OCI-LY1 (cell line): ENCODE measurements around the gene FAM24B.

Experiments used
- H2AFZ ChIP-seq: fragments of 200-600 bp; sonication (generic), shearing (Covaris generic); 2 replicates; pipeline ENCODE4 v1.6.0; 2014; ENCODE audit warnings: antibody characterized with exemption, mild to moderate bottlenecking, low read length
- H3F3A ChIP-seq: fragments of 200-600 bp; sonication (generic), shearing (Covaris generic); 2 replicates; pipeline ENCODE4 v1.6.0; 2014; ENCODE audit warnings: mild to moderate bottlenecking, antibody characterized with exemption, low read length, moderate library complexity; ENCODE audit not compliant: insufficient read depth
- H3K27ac ChIP-seq: fragments of 200-600 bp; sonication (generic); 2 replicates; pipeline ENCODE4 v1.5.1; 2014; ENCODE audit warnings: low read length, mixed run types, mild to moderate bottlenecking, low read depth; ENCODE audit not compliant: poor library complexity, severe bottlenecking
- H3K27me3 ChIP-seq: fragments of 200-600 bp; sonication (generic); 2 replicates; pipeline ENCODE4 v1.6.0; 2014; ENCODE audit warnings: antibody characterized with exemption, mild to moderate bottlenecking, low read length, moderate library complexity; ENCODE audit not compliant: insufficient read depth
- H3K36me3 ChIP-seq: fragments of 200-600 bp; sonication (generic); 2 replicates; pipeline ENCODE4 v1.6.1; 2014; ENCODE audit warnings: mild to moderate bottlenecking, antibody characterized with exemption, low read length, moderate library complexity, mixed read lengths; ENCODE audit not compliant: insufficient read depth
- H3K4me1 ChIP-seq: fragments of 200-600 bp; sonication (generic); 2 replicates; pipeline ENCODE4 v1.5.1; 2014; ENCODE audit warnings: mild to moderate bottlenecking, low read length, moderate library complexity; ENCODE audit not compliant: insufficient read depth, severe bottlenecking
- H3K4me2 ChIP-seq: fragments of 200-600 bp; sonication (generic), shearing (Covaris generic); 2 replicates; pipeline ENCODE4 v1.6.1; 2014; ENCODE audit warnings: low read length
- H3K4me3 ChIP-seq: fragments of 200-600 bp; sonication (generic); 2 replicates; pipeline ENCODE4 v1.5.1; 2014; ENCODE audit warnings: low read length, low read depth, mild to moderate bottlenecking, mixed read lengths; ENCODE audit not compliant: poor library complexity, severe bottlenecking
- H3K79me2 ChIP-seq: fragments of 200-600 bp; shearing (Covaris generic); 2 replicates; pipeline ENCODE4 v1.6.1; 2016; ENCODE audit warnings: mixed run types, low read length, mixed read lengths; ENCODE audit not compliant: insufficient read depth
- H3K9ac ChIP-seq: fragments of 200-600 bp; sonication (generic), shearing (Covaris generic); 2 replicates; pipeline ENCODE4 v1.6.1; 2014; ENCODE audit warnings: mild to moderate bottlenecking, low read length, mixed read lengths
- H3K9me2 ChIP-seq: fragments of 200-600 bp; sonication (generic), shearing (Covaris generic); 2 replicates; pipeline ENCODE4 v1.6.1; 2014; ENCODE audit warnings: low read depth, mild to moderate bottlenecking, low read length, mixed read lengths
- H3K9me3 ChIP-seq: fragments of 200-600 bp; shearing (Covaris generic); 2 replicates; pipeline ENCODE4 v1.6.1; 2014; ENCODE audit warnings: low read length, mixed read lengths
- H4K20me1 ChIP-seq: fragments of 200-600 bp; sonication (generic), shearing (Covaris generic); 2 replicates; pipeline ENCODE4 v1.6.0; 2016; ENCODE audit warnings: mild to moderate bottlenecking, low read length; ENCODE audit not compliant: insufficient read depth
- EZH2 ChIP-seq: fragments of 200-600 bp; sonication (generic), shearing (Covaris generic); IDR thresholded peaks from 2 replicates; pipeline ENCODE4 v1.8.0; 2017; ENCODE audit warnings: borderline replicate concordance, mixed run types, mild to moderate bottlenecking, antibody characterized with exemption, low read length, moderate library complexity, mixed read lengths
- TF ChIP-seq, protein P1 (sequence below): fragments of 200-600 bp; sonication (generic), shearing (Covaris generic); IDR thresholded peaks from 2 replicates; pipeline ENCODE4 v1.5.1; 2017; ENCODE audit warnings: mild to moderate bottlenecking, antibody characterized with exemption, low read length, moderate library complexity, mixed read lengths

FAM24B gene, protein sequence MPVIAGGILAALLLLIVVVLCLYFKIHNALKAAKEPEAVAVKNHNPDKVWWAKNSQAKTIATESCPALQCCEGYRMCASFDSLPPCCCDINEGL

DNA sequence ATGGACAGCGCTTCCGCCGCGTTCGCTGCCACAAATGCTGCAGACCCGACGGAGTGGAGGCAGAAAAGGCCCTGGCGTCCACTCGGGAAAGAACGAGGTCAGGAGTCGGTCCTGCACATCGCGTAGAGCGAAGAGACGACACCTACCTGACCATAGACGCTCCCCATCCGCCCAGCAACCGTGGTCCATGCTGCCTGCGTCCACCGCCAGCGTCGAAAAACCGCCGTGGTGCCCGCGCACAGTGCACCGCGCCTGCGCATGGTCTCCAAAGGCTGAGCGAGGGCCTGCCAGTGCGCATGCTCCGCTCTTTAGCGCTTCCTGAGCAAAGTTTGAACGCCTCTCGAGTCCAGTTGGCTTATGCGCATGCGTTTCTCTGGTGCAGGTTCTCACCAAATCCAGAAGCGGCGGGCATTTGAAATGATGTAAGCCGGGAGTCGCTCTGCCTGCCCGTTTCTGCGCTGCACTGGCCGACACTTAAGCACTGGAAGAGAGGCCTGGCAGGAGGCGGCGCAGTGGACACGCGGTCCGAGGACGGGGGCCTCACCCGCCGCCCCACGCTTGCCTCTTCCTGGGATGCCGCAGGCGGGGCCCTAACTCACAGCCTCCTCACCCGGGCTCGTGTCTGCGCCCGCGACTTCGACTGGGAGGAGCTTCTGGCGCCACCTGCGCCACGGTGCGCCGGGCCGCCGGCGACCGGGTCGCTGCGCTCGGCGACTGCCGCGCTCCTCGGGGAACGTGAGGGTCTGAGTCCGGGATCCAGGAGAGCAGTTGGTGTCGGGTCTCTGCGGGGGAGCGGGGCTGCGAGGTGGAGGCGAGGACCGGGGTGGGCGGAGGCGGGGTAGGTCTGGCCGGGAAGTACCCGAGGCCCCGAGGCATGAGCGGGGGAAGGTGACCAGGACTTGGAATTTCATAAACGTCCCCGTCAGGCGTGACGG is at the start of gene FAM24B:
TSS of gene FAM24B (minus strand) at position 243 of the 935 bp plus-strand sequence. CDS start 29,066 bp downstream, outside the sequence.
- no peaks in the 10 kb centered on the region for H3K27me3 ChIP-seq
- peak within 1 kb of the TSS; percentile 74 for H3K9ac ChIP-seq
- no peaks in the 10 kb centered on the region for H3K9me3 ChIP-seq
- peaks cover 34% of the 10 kb centered on the region for H3K79me2 ChIP-seq
- no peaks in the 10 kb centered on the region for H4K20me1 ChIP-seq
- peak within 1 kb of the TSS; percentile 83 for H3K4me3 ChIP-seq
- H3K9me2 ChIP-seq: no peaks in the 10 kb centered on the region
- H3K36me3 ChIP-seq: peaks cover 26% of the 10 kb centered on the region
- H2AFZ ChIP-seq: no peak within 1 kb of the TSS
- H3K4me2 ChIP-seq: peak within 1 kb of the TSS; percentile 77
- no peaks in the 10 kb centered on the region for H3F3A ChIP-seq
- TF ChIP-seq, protein P1, sequence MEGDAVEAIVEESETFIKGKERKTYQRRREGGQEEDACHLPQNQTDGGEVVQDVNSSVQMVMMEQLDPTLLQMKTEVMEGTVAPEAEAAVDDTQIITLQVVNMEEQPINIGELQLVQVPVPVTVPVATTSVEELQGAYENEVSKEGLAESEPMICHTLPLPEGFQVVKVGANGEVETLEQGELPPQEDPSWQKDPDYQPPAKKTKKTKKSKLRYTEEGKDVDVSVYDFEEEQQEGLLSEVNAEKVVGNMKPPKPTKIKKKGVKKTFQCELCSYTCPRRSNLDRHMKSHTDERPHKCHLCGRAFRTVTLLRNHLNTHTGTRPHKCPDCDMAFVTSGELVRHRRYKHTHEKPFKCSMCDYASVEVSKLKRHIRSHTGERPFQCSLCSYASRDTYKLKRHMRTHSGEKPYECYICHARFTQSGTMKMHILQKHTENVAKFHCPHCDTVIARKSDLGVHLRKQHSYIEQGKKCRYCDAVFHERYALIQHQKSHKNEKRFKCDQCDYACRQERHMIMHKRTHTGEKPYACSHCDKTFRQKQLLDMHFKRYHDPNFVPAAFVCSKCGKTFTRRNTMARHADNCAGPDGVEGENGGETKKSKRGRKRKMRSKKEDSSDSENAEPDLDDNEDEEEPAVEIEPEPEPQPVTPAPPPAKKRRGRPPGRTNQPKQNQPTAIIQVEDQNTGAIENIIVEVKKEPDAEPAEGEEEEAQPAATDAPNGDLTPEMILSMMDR: no peak
- no peak for TF ChIP-seq EZH2
- peaks cover 19% of the 10 kb centered on the region for H3K4me1 ChIP-seq
- no peak within 1 kb of the TSS for H3K27ac ChIP-seq

DNA sequence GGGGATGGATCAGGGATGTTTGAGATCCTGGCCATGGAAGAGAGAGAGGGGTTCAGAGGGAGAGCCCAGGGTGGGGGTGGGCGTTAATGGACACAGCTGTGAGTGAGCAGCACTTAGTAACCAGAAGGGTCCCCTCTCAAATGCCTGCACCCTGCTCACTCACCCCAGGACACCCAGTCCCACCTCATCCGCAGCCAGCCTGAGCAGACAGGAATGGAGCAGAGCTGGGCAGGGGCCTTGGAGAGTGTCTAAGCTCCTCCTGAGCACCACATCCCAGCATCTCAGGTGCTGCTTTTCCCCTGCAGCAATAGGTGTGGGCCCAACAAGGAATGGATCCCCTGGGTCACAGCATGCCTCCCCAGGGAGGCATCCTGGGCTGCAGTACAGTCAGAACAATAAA is 36.3 kb upstream of the FAM24B start:
- Histone ChIP-seq H3K4me3 (no peak overlapping the region), H3K4me2 (no peak overlapping the region), H3F3A (no peaks in the 10 kb centered on the region), H3K27me3 (no peaks in the 10 kb centered on the region), H3K27ac (no peak overlapping the region), H3K4me1 (no peaks in the 10 kb centered on the region), H3K9me3 (no peaks in the 10 kb centered on the region), H3K79me2 (no peaks in the 10 kb centered on the region), H4K20me1 (no peaks in the 10 kb centered on the region), H3K36me3 (no peaks in the 10 kb centered on the region), H3K9ac (no peak overlapping the region), H2AFZ (no peak overlapping the region), H3K9me2 (no peaks in the 10 kb centered on the region)
- TF ChIP-seq, protein P1: no peak
- no peak for TF ChIP-seq EZH2

DNA sequence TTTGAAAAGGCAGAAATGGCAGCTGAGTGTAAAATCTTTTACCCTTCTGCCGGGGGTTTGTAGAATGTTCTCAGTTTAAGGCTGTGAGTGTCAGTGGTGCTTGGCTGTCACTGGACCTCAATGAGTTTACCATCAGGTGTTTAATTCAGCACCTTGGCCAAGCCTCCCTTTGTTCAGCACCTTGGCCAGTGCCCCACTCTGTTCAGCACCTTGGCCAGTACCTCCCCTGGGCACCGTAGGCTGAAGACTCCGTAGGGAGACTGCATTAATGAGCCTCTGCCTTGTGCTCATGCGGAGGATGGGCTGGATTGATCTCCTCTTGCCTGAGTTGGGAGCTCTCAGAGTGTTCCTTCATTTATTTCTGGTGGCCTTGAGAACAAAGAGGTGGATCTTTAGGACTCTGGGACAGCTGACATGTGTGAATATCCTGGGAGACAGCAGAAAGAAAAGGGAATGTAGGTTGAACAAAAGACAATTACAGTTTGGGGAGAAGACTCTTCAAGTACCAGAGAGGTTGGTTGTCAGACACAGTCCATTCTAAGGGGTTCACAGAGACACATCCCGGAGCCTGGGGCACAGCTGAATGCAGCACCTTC is 32.6 kb upstream of the FAM24B start:
- H3K27ac ChIP-seq: no peak overlapping the region
- no peak overlapping the region for H3K4me2 ChIP-seq
- H4K20me1 ChIP-seq: no peaks in the 10 kb centered on the region
- TF ChIP-seq, protein P1: no peak
- TF ChIP-seq EZH2: no peak
- no peaks in the 10 kb centered on the region for H3F3A ChIP-seq
- H3K4me3 ChIP-seq: no peak overlapping the region
- H3K27me3 ChIP-seq: no peaks in the 10 kb centered on the region
- no peaks in the 10 kb centered on the region for H3K79me2 ChIP-seq
- H3K36me3 ChIP-seq: no peaks in the 10 kb centered on the region
- H3K9me2 ChIP-seq: no peaks in the 10 kb centered on the region
- no peak overlapping the region for H2AFZ ChIP-seq
- H3K4me1 ChIP-seq: no peaks in the 10 kb centered on the region
- no peaks in the 10 kb centered on the region for H3K9me3 ChIP-seq
- H3K9ac ChIP-seq: no peak overlapping the region
